Transverse colon (tissue), 4 donors: ENCODE results near the gene SLC22A23. TPM values are rescaled to one million over a fixed set of nuclear protein-coding genes. Genes with fewer than 3 reads are reported as not detected.

Experiments
- DNase-seq: peaks from one replicate; pipeline ENCODE4 v3.0.0-alpha.2; 2019
- H3K27ac ChIP-seq, 4 donors: fragments of 200-600 bp; sonication (generic); 2 replicates each; pipeline ENCODE4 v1.5.1; 2016 to 2018; ENCODE audit warnings: inconsistent platforms in 4 of 4
- H3K27me3 ChIP-seq: fragments of 200-600 bp; sonication (generic); 2 replicates; pipeline ENCODE4 v1.5.1; 2017; ENCODE audit warnings: inconsistent platforms
- H3K36me3 ChIP-seq, 4 donors: fragments of 200-600 bp; sonication (generic); 2 replicates each; pipeline ENCODE4 v1.5.1; 2017 to 2019; ENCODE audit warnings: inconsistent platforms in 4 of 4
- H3K4me1 ChIP-seq, 4 donors: fragments of 200-600 bp; sonication (generic); 2 replicates each; pipeline ENCODE4 v1.5.1; 2017 to 2020; ENCODE audit warnings: inconsistent platforms in 4 of 4
- H3K4me3 ChIP-seq, 4 donors: fragments of 200-600 bp; sonication (generic); 1 replicate in 1 of 4; 2 replicates in 3 of 4; pipeline versions ENCODE4 v1.5.1 to v1.6.1; 2017 to 2019; ENCODE audit warnings: inconsistent platforms in 4 of 4
- H3K9me3 ChIP-seq, 2 donors: fragments of 200-600 bp; sonication (generic); 2 replicates each; pipeline ENCODE4 v1.5.1; 2017 to 2019; ENCODE audit warnings: inconsistent platforms in 2 of 2
- EP300 ChIP-seq: sonication (generic); formaldehyde crosslinking; IDR thresholded peaks from one replicate; pipeline ENCODE4 v1.6.1; 2017; ENCODE audit warnings: antibody characterized with exemption, low read depth
- POLR2A ChIP-seq: fragments of 450-650 bp; IDR thresholded peaks from one replicate; pipeline ENCODE4 v1.6.1; 2016; ENCODE audit warnings: antibody characterized with exemption, mild to moderate bottlenecking, moderate library complexity
- POLR2AphosphoS5 ChIP-seq, 3 donors: sonication (generic); formaldehyde crosslinking; IDR thresholded peaks; one replicate each; pipeline ENCODE4 v1.6.1; 2016; ENCODE audit warnings: antibody characterized with exemption in 3 of 3
- WGBS, 2 donors: methylation state at CpG; one replicate each; pipeline ENCODE4 v1.1.5; 2018; ENCODE audit warnings: low coverage in 1 of 2; 5-methylcytosine and 5-hydroxymethylcytosine counted together
- in situ Hi-C, 4 donors: fragments of 200-750 bp; cut with MboI; loops; one replicate each; pipeline versions ENCODE4 v1.15.0 to v1.15.1; 2017; ENCODE audit warnings: low sequenced_read_pairs in 3 of 4, low pct_ligation_motif_present in 1 of 4, low pct_unique_long_range_greater_than_20kb in 1 of 4
- intact Hi-C: fragments of 100-400 bp; cut with DNase I; formaldehyde crosslinking; loops from one replicate; pipeline ENCODE4 v1.15.1; 2023; ENCODE audit warnings: low total_unique reads
- total RNA-seq, 4 donors: library from RNA; depleted of rRNA; stranded (reverse); fragments of >200 nt; gene quantifications; one replicate each; pipeline ENCODE4 v1.1.0, GENCODE V29; 2016
- TF ChIP-seq, protein P1 (sequence below), 5 experiments: fragments of 200-600 bp in 3 of 5; fragments of 450-650 bp in 2 of 5; sonication (generic) in 3 of 5; IDR thresholded peaks; 1 replicate in 2 of 5; 2 replicates in 3 of 5; pipeline ENCODE4 v1.5.1; 2016 to 2017; ENCODE audit warnings: antibody characterized with exemption in 5 of 5, inconsistent platforms in 3 of 5, mild to moderate bottlenecking in 2 of 5, moderate library complexity in 1 of 5

The SLC22A23 gene
- total RNA-seq, 4 donors from 2014 or later = 96.1 to 161 (median 117) TPM

DNA sequence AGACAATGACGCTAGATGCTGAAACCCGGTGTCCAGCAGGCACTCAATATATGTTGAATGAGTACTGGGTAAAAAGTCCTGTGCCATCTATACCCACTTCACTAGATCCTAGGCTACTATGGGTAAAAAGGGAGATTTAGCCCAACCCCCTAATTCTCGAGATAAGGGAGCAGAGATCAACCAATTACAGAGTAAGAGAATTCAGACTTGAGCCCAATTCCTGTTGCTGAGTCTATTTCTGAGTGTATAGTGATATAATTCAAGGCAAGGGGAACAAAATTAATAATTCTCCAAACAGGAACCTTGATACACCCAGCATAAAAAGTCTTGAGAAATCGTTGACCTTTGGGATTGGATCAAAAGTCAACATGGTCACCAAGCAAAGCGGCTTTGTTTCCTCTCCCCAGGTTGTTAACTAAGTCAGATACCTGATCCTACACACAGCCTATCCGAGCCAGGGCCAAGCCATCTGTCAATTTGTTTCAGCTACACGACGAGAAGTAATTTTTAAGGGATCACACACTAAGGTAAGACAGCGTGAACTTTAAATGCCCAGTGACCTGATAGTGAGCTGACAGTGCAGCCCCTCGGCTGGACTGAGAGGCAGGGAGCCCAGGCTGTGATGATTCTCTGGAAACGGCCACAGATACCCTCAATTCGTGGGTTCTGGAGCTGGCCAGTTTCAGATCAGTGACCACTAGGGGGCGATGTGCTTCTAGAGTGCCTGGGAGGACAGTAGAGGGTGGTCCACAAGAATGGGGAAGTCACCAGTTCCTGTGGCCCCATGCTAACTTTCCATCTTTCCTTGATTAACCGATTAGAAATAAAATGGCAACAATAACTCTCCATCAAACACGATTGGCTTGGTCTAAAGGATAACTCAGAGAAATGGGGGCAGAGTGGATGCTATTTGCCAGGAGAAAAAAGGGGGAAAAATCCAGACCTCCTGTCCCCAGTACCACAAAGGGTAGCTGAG lies 46.2 kb downstream of the SLC22A23 start:
- Histone ChIP-seq H3K27ac (peak overlapping the region; percentile 82 to 85 (median 84)), H3K36me3 (no peaks in the 10 kb centered on the region), H3K9me3 (no peaks in the 10 kb centered on the region), H3K4me1 (peaks cover 11 to 59% (median 27%) of the 10 kb centered on the region in 4 donors), H3K27me3 (no peaks in the 10 kb centered on the region), H3K4me3 (peak overlapping the region in 2 of 4 donors; percentile 14 to 18)
- intact Hi-C loops (no loop called here), in situ Hi-C loops (no loop called here)
- WGBS, 2 donors = 42 to 52% methylated on average over 3 to 15 of the region's 15 CpGs
- DNase-seq = peak; percentile 73
- peak; percentile 33 for TF ChIP-seq POLR2A
- TF ChIP-seq EP300 = no peak
- TF ChIP-seq, protein P1, sequence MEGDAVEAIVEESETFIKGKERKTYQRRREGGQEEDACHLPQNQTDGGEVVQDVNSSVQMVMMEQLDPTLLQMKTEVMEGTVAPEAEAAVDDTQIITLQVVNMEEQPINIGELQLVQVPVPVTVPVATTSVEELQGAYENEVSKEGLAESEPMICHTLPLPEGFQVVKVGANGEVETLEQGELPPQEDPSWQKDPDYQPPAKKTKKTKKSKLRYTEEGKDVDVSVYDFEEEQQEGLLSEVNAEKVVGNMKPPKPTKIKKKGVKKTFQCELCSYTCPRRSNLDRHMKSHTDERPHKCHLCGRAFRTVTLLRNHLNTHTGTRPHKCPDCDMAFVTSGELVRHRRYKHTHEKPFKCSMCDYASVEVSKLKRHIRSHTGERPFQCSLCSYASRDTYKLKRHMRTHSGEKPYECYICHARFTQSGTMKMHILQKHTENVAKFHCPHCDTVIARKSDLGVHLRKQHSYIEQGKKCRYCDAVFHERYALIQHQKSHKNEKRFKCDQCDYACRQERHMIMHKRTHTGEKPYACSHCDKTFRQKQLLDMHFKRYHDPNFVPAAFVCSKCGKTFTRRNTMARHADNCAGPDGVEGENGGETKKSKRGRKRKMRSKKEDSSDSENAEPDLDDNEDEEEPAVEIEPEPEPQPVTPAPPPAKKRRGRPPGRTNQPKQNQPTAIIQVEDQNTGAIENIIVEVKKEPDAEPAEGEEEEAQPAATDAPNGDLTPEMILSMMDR (IDR thresholded peaks at IDR 0.05) = peak; percentile 56 to 85 (median 69)
- peak in 2 of 3 donors; percentile 22 to 68 for TF ChIP-seq POLR2AphosphoS5 (IDR thresholded peaks at IDR 0.05)

DNA sequence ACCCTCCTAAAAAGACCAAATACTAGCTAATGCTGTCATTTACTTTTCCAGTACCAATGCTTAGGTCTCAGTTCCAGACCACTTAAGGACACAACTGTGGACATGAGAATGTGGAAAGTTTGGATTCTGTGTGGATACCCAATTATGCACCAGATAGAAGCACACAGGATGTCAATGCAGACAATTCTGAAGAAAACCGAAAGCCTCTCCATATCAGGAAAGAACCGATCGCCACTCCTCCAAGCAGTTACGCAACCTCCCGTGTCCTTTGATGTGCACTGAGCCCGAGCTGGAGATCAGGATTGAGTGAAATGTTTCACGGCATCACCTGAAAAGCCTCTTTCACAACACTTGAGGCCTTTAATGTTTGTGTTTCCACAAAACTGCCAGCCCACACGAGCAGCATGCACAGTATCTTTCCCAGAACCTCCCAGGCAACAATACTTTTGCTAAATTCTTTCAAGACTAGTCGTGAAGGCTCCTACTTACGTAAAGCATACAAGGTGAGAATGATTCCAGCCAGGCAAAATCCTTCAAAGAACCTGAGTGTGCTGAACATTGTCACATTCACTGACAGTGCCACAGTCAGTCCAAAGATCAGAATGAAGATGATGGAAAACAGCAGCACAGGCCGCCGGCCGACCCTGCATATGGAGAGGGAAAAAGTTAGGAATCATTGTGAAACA lies 47.0 kb downstream of the SLC22A23 start:
- intact Hi-C loops = loop anchor here (2.0 kb wide), 1 partner anchor 327 kb away; no protein-coding TSS in a partner anchor

GRCh38 chr6:3408665-3409064 lies 48.2 kb downstream of the SLC22A23 start:
- peak overlapping the region in 2 of 4 donors; percentile 14 to 18 for H3K4me3 ChIP-seq

More for the DNA sequence above, 47.0 kb downstream of the SLC22A23 start:
- Histone ChIP-seq H3K4me1 (peaks cover 15 to 67% (median 34%) of the 10 kb centered on the region in 4 donors), H3K4me3 (peak overlapping the region in 2 of 4 donors; percentile 14 to 18), H3K9me3 (no peaks in the 10 kb centered on the region), H3K36me3 (no peaks in the 10 kb centered on the region), H3K27me3 (no peaks in the 10 kb centered on the region), H3K27ac (peak overlapping the region; percentile 82 to 85 (median 84))
- in situ Hi-C loops = no loop called here
- TF ChIP-seq, protein P1 (IDR thresholded peaks at IDR 0.05) = no peak
- peak in 1 of 3 donors; percentile 64 for TF ChIP-seq POLR2AphosphoS5 (IDR thresholded peaks at IDR 0.05)
- DNase-seq = peak; percentile 83
- WGBS, 2 donors = 45 to 80% methylated on average over 5 to 13 of the region's 13 CpGs

More at GRCh38 chr6:3408665-3409064, 48.2 kb downstream of the SLC22A23 start:
- no peaks in the 10 kb centered on the region for H3K36me3 ChIP-seq
- intact Hi-C loops (loop anchor here (2.0 kb wide), 1 partner anchor 328 kb away; no protein-coding TSS in a partner anchor), in situ Hi-C loops (no loop called here)
- no peak for DNase-seq
- TF ChIP-seq POLR2A = no peak
- no peak for TF ChIP-seq EP300
- TF ChIP-seq POLR2AphosphoS5 (IDR thresholded peaks at IDR 0.05) = no peak
- TF ChIP-seq, protein P1 (IDR thresholded peaks at IDR 0.05) = no peak
- H3K27me3 ChIP-seq = no peaks in the 10 kb centered on the region
- WGBS, 2 donors = 68 to 70% methylated on average over 2 to 7 of the region's 7 CpGs
- H3K27ac ChIP-seq = peak overlapping the region; percentile 82 to 85 (median 84)
- no peaks in the 10 kb centered on the region for H3K9me3 ChIP-seq
- peaks cover 17 to 78% (median 45%) of the 10 kb centered on the region in 4 donors for H3K4me1 ChIP-seq
